Fibroblast of skin of left biceps (primary cell): ENCODE results near the gene KIF5A.

Experiments used
- DNase-seq, 2 experiments: peaks; one replicate each; pipeline ENCODE4 v3.0.0-alpha.2; 2013; ENCODE audit warnings: low read depth in 2 of 2

KIF5A gene

GRCh38 chr12:57632073-57632957, 82.5 kb downstream of the KIF5A start:
- no peak for DNase-seq

- no peak for DNase-seq
Measured at GRCh38 chr12:57632958-57633840, 83.4 kb downstream of the KIF5A start, which contains the start of gene B4GALNT1. Gene B4GALNT1 (minus strand): TSS chr12:57633201. CDS start chr12:57632132, 1,069 bp downstream.
